Right forelimb (tissue), 1 donor: ENCODE data around the gene CDS2.

ENCODE experiments used
- DNase-seq: peaks from one replicate; pipeline ENCODE4 v3.0.0-alpha.2; 2018

CDS2 gene

GRCh38 chr20:5119435-5120184 lies 7.2 kb upstream of the CDS2 start, which contains the start of gene PCNA:
Gene PCNA (minus strand): TSS chr20:5119958. CDS start chr20:5119798, 160 bp downstream.
- DNase-seq: peak; percentile 97

DNA sequence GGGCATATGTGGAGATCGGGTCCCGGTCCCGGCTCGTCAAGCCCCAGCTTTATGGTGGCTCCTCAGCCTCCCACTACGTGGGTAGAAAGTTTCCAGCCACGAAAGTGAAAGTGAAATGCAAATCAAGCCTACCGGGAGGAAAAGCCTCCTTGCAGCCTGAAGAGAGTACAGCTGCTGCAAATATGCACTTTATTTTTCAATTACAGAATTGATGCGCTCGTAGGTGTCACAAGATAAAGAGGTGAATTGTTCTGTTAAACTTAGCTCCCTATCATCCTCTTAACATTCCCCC lies 6.7 kb upstream of the CDS2 start:
- no peak for DNase-seq

DNA sequence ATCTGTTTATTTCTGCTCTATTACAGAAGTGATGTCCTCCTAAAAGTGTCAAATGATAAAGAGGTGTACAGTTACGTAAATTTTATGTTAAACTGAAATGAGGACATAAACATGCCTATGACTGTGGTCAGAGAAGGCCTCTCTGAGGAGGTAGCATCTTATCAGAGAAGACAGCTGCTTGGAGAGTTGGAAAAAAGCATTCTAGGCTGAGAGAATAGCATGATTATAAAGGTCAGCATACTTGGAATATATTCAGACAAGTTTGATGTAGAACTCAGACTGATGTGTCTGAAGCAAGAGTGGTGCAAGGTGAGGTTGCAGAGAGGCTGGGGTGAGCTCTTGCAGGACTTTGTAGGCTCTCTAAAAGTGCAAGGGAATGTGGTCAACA lies 3.9 kb upstream of the CDS2 start:
- no peak for DNase-seq

DNA sequence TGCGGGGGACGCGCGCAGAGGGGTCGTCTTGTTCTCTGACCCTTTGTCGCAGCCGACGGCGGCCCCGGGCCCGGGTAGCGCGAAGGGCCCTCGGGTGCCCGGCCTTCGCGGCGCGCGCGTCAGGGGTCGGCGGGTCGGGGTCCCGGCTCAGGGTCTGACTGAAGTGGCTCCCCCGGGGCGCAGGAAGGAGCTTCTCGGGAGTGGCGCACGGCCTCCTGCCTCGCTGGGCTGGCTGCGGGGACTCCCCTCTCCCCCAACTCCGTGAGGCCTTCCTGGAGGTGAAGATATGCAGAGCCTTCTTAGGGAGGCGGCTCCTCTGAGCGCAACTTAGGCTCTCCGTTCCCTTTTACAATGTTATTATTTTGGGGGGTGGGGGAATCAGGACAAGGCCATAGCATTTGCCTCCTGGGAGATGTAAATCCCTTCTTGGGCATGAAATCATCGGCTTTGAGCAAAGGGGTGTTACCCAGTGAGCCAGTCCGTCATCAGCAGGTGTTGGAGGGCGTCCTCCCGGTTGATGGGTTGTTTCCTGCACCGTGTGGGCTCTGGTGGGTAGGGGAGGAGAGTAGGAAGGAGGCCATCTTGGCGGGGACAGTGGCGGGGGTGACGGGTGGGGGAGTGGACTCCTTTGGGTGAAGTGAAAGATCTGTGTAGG lies 523 bp downstream of the CDS2 start:
- DNase-seq: peak; percentile 54

DNA sequence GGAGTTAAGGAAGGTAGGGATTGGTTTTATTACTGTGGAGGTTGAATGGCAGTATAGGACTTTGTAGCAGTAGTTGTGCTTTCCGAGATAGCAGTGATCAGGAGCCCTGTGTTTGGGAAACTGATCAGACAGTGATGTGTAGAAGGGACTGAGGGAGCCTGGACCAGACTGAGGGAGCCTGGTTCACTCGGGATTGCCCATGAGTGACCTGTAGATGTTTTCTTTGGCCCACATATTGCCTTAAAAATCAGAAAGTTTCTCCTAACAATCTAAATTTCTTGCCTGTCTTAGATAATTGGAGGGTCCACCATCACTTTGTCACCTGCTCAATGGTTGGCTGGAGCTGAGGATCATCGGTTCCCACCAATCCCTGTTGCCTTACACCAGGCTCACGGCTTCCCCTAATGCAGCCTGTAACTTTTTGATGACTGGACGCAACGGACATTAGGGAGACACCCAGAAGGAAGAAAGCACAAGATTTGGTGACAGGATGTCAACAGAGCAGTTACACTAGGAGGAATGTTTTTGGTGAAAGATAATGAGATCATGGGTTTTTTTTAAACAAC lies 1.1 kb downstream of the CDS2 start:
- DNase-seq: no peak

- DNase-seq: no peak
Observed at GRCh38 chr20:5128886-5129285, 2.1 kb downstream of the CDS2 start.

GRCh38 chr20:5131502-5131901 lies 4.7 kb downstream of the CDS2 start:
- no peak for DNase-seq

GRCh38 chr20:5133998-5134397 lies 7.2 kb downstream of the CDS2 start:
- DNase-seq: no peak

DNA sequence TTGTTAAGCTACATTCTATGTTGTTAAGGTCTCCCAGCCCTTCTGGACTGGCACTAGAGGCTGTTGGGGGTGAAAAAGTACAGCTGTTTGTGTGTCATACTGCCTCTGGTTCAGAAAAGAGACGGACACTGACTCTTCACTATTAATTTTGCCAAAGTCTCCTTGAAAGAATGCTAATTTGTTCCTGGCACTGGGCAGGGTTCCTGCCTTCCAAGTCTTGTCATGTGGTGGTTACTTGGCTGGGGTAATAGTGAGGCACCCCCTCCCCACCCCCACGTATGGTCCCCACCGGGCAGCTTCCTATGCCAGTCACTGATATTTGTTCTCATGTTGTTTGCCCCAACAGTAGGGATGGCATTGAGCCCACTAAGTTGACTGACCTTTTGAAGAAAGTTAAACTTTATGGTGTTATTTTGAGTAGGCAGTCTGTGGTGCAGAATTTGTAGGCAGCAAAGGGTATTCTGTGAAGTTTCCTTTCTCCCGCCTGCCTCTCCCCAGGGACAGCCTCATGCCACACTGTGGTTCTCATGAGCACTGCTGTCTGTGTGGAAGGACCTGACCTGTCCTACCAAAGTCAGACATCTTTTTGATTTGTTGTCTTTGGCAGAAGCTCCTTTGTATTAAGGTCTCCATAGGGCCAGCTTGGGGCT lies 8.7 kb downstream of the CDS2 start:
- no peak for DNase-seq

- DNase-seq: no peak
Observed at GRCh38 chr20:5136096-5136495, 9.3 kb downstream of the CDS2 start.

DNA sequence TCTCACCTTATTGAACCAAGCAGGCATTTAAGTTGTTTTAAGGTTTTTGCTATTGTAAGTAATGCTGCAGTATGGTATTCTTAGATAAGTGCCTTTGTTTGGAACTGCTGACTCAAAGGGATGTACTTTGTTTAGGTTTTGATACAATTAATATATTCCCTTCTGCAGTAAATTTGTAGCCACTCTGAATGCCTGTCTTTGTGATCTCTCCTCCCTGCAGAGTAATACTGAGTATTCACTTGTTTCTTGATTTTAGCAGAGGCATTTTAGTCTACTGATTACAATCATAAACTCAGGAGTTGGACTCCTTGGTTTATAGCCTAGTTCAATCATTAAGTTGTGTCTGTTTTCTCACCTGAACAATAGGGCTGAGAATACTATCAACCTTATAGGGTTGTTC lies 13.4 kb downstream of the CDS2 start:
- DNase-seq: no peak

DNA sequence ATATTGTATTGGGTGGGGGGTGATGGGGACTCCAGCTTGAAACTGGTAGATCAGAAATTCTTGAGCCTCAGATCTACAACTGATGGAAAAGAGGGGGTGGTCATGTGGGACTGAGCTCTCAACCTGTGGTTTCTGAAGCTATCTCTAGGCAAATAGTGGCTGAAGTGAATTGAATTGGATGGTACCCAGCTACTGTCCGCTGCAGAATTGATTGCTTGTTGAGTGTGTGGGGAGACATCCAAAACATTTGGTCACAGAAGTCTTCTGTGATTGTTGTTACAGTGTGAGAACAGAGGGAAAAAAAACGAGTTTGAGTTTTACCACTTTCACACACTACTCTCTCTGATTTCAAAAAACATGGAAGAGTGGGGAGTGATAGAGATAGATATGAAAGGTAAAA lies 14.8 kb downstream of the CDS2 start:
- no peak for DNase-seq

DNA sequence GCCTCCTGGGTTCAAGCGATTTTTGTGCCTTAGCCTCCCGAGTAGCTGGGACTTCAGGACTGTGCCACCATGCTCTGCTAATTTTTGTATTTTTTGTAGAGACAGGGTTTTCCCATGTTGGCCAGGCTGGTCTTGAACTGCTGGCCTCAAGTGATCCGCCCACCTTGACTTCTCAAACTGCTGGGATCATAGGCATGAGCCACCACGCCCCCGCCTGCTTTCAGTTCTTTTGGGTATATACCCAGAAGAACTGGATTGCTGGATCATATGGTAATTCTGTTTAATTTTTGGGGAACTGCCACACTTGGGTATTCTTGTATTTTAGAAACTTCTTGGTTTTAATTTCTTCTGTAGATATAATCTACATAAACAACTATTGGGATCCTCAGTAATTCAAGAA lies 17.0 kb downstream of the CDS2 start:
- DNase-seq: no peak

DNA sequence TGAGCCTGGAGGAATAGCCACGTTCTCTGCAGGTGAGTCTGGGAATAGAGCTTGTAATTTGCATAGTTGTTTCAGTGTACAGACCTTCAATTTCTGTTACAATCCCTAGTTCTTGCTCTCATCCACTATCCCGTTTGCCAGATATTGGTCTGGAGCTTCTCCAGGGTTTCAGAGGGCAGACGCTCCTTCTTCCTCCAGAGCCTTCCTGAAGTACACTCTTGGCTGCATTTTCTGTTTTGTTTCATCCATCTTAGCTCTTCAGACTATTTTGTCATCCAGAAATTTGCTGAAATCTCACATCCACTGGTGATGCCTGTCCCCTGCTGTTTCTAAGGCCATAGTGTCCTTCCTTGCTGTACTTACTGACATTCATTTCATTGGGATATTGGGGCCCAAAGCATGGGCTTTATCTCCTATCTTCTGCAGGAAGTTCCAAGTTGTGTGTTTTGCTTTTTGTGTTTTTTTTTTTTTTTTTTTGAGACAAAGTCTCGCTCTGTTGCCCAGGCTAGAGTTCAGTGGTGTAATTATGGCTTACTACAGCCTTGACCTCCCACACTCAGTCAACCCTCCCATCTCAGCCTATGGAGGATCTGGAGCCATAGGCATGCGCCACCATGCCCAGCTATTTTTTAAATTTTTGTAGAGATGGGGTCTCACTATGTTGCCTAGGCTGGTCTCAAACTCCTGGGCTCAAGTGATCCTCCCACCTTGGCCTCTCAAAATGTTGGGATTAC lies 18.7 kb downstream of the CDS2 start:
- no peak for DNase-seq

GRCh38 chr20:5146099-5146668 lies 19.4 kb downstream of the CDS2 start:
- DNase-seq: no peak

DNA sequence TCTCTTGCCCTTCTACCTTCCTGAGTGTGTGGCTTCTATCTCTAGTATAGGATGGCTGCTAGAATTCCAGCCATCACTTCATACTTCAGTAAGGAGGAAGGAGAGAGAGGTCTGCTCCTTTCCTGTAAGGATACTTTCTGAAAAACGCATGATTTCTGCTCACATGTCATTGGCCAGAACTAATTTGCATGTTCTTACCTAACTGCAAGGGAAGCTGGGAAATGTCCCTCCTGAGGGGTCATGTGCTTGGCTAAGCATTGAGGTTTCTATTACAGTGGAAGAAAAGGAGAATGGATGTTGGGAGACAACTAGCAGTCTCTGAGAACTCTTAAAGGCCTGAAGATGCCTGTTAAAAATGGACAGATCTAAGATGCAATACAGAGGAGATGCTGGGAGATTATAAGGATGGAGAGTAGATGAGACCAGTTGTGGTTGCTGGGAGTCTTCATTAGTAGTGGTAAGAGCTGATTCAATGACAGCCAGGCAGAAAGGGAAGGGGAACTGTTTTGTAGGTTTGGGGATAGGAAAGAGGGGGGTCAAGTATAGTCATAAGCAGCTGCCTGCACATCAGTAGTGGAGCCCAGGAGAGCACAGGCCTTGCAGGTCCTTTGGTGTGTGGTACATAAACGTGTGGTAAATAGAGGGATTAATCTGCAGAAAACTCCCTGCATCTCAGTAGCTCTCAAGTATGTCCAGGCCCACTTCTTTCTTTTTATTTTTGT lies 20.2 kb downstream of the CDS2 start:
- DNase-seq: no peak

DNA sequence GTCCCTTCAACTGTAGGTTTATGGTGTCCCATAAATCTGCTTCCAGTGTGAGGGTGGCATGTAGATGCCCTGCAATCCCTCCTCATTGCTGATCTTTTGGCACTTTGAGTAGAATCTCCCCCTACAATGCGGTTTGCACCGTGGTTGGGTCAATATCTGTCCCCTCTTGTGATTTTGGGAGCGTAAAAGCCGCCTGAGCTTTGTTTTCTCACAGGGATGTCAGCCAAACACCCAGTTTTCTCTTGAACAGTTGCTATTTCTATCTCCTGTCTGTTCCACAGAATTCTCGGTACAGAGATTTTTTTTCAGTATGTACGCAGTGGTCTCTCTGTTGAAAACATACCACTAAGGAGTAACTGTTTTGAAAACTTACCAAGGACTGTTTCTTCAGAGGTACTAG lies 21.8 kb downstream of the CDS2 start:
- no peak for DNase-seq

DNA sequence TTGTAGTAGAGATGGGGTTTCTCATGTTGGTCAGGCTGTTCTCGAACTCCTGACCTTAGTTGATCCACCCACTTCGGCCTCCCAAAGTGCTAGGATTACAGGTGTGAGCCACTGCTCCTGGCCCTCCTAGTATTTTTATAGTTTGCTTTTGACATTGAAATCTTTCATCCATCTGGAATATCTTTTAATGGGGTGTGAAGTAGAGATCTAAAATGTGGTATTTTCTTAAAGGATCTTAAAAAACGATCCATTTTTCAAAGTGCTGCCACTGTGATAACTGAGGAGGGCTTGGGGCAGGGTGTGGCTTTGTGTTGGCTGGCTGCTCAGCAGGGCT lies 23.1 kb downstream of the CDS2 start:
- no peak for DNase-seq

DNA sequence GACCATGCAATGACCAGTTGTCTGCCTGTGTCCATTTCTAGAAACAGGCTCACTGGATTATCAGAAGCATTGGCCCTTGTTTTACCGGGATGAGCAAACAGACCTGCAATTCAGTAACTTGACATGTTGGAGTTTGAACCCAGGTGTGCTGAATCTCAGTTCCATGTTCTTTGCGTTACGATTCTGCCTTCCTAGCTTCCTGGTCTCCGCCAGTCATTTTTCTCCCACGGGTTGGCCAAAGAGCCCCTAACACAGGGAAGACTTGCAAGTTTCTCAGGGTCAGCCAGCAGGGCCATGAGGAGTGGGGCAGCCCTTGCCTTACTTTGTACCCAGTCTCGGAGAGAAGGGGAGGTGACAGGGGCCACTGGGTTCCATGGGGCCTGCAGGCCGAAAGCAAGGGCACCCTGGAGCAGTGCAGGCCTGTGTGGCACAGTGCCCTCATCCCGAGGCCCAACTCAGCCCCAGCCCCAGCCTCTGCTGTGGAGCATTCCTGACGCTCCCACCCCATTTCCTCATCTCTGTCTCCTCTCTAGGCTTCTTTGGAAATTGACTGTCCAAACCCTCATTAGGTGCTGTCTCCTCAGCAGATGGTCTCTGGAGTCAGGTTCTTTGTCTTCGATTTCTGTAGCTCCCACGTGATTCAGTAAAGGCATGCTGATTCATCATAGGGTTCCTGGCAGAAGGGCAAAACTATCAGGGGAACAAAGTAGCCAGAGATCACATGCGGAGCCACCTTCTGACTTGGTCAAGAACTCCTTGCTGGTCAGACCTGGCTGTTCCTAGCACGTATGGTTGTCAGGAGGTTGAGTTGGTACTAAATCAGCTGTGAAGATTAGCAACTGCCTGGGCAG lies 23.6 kb downstream of the CDS2 start:
- no peak for DNase-seq

DNA sequence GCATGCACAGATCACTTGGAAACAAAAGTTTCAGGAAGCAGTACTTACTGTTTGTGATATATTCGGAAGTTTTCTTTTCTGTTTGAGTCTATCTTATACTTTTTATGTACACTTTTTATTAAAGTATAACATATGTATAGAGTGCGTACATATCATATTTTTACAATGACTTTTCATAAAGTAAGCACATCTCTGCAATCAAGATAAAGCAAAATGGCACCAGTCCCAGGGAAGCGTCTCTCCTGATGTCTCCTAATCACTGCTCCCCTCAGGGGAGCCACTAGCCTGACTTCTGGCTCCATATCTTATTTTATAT lies 26.3 kb downstream of the CDS2 start:
- DNase-seq: no peak
